ENCODE results near the gene GAL3ST1. TPM values are rescaled to one million over a fixed set of nuclear protein-coding genes. Genes with fewer than 3 reads are reported as not detected.
A peak's percentile ranks its signal among the peaks of the same experiment; 100 is the strongest.
"Not testable (repeated sequence)": the region's sequence is repeated elsewhere in the genome, so short reads cannot be mapped to it uniquely, and the experiment has no call there.

Gene GAL3ST1
- total RNA-seq, 2 donors from 2014 or later: 1.3 TPM; not detected in 1

DNA sequence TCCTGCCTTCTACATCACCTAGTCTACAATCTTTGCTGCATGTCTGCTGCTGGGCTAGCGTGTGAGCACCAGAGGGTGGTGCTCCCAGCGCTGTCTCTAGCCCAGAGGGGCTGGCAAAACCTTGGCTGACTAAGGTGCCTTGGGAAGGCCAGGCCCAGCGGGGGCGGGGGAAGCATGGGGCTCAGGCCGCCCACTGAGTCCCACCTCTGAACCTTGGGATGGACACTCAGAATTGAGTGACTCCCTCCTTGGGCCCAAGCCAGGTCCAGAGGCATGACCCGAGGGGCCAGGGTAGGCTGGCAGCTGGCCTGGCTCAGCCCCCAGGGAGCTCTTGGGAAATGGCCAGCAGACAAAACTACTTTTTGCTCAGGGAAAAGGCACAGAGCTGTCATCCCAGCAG, 7.6 kb upstream of the GAL3ST1 start:
- Mint-ChIP-seq H3K4me3 (no peak overlapping the region), H3K36me3 (ENCODE audit: low read depth) (peaks cover 100% of the 10 kb centered on the region), H3K4me1 (no peaks in the 10 kb centered on the region), H3K27ac (no peak overlapping the region), H3K27me3 (no peaks in the 10 kb centered on the region), H3K9me3 (no peaks in the 10 kb centered on the region)
- ATAC-seq (replicated peaks): no peak

DNA sequence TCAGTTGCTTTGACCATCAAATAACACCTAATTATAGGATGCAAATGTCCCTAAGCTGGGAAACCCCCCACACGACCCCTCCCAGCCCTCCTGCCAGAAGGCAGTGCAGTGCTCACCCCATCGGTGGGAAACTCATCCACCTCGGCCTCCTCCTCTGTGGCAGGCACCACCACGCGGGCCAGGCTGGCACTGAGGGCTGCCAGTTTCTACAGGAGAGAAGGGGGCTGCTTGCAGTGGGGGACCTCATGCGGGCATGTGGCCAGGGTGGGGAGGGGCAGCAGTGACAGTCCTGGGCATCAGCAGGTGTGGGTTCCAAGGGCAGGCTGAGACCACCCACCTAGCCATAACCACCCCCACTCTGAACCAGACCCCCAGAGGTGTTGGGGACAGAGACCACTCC, 6.4 kb upstream of the GAL3ST1 start:
- Mint-ChIP-seq H3K27ac (no peak overlapping the region), H3K27me3 (no peaks in the 10 kb centered on the region), H3K4me1 (no peaks in the 10 kb centered on the region), H3K9me3 (no peaks in the 10 kb centered on the region), H3K4me3 (no peak overlapping the region), H3K36me3 (ENCODE audit: low read depth) (peaks cover 100% of the 10 kb centered on the region)
- no peak for ATAC-seq (replicated peaks)

DNA sequence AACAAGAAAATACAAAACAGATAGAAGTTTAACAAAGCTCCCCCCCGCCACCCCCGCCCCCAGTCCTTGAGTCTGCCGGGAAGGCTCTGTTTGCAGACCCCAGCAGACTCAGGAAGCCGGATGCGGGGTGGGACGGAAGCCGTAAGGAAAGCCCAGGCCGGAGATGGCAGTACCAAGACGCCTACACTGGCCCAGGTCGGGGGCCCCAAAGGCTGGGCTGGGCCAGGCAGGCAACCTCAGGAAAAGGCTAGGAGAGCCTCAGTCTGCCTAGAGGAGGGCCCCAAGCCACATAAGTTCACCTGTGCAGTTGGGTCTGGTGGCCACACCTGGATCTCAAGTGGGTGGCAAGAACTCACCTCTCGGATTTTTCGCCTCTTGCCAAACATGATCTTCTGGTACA, 4.0 kb upstream of the GAL3ST1 start:
- Mint-ChIP-seq H3K27ac (no peak overlapping the region), H3K9me3 (no peaks in the 10 kb centered on the region), H3K27me3 (no peaks in the 10 kb centered on the region), H3K4me3 (no peak overlapping the region), H3K4me1 (no peaks in the 10 kb centered on the region), H3K36me3 (ENCODE audit: low read depth) (peaks cover 83% of the 10 kb centered on the region)
- no peak for ATAC-seq (replicated peaks)

DNA sequence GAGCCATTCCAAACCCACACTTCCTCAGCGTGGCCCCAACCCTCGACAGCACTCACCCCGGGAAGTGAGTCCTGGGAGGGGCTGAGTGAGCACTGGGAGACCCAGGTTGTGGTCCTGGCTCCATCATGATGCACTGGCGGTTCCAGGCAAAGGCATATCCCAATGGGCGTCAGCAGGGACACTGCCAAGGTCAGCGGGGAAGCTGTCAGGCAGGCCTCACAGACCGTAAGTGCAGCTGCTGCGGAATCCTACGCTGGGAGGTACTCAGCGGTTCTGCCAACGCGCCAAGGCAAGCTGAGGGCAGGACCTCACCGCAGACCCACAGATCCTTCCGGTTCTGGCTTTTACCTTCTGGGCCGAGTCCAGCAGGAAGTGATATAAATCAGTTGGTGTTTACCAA, 1.4 kb upstream of the GAL3ST1 start:
- no peak overlapping the region for H3K27ac Mint-ChIP-seq
- H3K36me3 Mint-ChIP-seq (ENCODE audit: low read depth): peaks cover 57% of the 10 kb centered on the region
- no peak overlapping the region for H3K4me3 Mint-ChIP-seq
- ATAC-seq (replicated peaks): no peak
- H3K9me3 Mint-ChIP-seq: no peaks in the 10 kb centered on the region
- H3K27me3 Mint-ChIP-seq: no peaks in the 10 kb centered on the region
- H3K4me1 Mint-ChIP-seq: no peaks in the 10 kb centered on the region

DNA sequence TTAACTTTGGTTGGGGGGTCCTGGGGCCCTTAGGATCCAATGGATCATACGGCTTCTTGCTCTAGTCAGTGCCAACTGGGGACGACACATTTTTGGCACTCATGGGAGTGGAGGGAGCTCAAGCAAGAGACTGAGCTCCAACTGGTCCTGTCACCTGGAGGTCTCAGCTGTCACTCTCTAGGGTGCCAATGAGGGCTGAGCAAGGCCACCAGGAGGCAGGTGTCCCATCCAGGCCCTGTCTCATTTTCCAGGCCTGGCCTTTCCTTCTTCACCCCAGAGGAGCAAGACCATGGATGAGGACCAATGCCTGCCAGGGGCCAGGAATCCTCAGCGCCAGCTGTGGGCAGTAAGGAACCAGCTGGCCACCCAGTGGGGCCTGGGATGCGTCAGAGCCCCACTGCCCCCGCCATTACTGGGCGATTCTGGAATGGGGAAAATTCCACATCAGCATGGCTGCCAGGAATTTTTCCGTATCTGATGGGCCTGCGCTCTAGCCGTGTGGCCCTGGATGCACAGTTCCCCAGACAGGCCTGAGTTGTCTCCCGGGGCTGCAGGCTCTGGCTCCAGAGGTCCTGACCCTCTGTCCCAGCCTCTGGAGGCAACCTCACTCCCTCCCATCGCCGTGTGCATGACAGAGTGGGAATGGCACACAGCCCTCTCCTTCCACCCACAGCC, 669 bp upstream of the GAL3ST1 start:
- Mint-ChIP-seq H3K9me3 (no peaks in the 10 kb centered on the region), H3K36me3 (ENCODE audit: low read depth) (peaks cover 49% of the 10 kb centered on the region), H3K4me3 (no peak overlapping the region), H3K4me1 (no peaks in the 10 kb centered on the region), H3K27me3 (no peaks in the 10 kb centered on the region), H3K27ac (no peak overlapping the region)
- no peak for ATAC-seq (replicated peaks)

DNA sequence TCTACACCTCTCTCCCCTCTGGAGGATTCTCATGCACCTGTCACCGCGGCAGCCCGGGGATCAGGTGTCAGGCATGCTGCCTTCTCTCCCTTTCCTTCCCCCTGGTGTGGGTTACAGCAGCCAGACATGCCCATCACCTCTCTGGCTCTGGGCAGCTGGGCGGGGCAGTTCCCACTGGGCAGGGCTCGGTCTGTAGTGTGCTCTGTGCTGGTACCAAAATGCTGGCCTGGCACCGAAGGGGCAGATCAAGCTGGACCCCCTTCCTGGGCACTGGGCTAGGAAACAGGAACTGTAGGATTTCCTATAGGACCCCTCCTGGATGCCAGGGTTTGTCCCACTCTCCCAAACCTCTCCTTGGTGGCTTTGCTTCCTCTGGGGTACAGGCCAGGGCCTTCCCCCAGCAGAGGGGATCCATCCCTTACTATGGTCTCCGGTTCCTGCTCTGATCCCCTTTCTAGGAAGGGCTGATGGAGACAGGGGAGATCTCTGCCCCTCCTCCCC, 821 bp downstream of the GAL3ST1 start:
- Mint-ChIP-seq H3K9me3 (no peaks in the 10 kb centered on the region), H3K27ac (no peak overlapping the region)

DNA sequence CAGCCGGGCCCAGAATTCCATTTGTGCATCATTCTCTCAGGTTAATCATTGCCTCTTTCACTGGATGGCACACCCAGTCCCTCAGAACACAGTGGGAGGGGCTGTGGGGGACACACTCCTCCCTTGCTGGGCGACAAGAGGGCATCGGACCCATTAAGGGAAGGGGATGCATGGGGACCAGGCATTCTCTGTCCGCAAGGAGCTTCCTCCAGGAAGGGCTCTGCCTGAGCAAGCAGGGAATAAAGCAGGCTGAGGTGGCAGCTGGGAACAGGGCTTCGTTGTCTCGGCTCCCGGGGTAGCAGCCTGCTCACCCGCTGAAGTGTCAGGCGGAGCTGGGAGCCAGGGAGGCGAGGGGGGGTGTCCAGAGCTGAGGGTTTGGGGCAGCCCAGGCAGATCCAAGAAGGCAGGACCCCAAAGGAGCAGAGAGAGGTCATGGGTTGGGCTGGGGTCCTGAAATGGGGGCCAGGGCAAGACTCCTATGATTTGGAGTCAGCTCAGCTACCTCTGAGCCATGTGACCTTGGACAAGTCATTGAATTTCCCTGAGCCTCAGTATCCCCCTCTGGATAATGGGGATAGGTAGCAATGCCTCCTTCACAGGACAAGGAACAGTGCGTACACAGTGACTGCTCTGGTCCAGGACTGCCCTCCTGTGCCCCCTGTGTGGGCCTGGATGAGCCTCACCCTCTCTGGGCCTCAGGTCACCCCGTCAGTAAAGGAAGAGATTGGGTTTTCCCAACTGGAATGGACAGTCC, 1.4 kb downstream of the GAL3ST1 start:
- H3K4me3 Mint-ChIP-seq: no peak overlapping the region
- no peaks in the 10 kb centered on the region for H3K27me3 Mint-ChIP-seq
- peaks cover 28% of the 10 kb centered on the region for H3K36me3 Mint-ChIP-seq (ENCODE audit: low read depth)
- no peaks in the 10 kb centered on the region for H3K4me1 Mint-ChIP-seq
- H3K9me3 Mint-ChIP-seq: no peaks in the 10 kb centered on the region
- ATAC-seq (replicated peaks): peak; percentile 7
- no peak overlapping the region for H3K27ac Mint-ChIP-seq

More for the DNA sequence above, 821 bp downstream of the GAL3ST1 start:
- Mint-ChIP-seq H3K36me3 (ENCODE audit: low read depth) (peaks cover 34% of the 10 kb centered on the region), H3K27me3 (no peaks in the 10 kb centered on the region), H3K4me1 (no peaks in the 10 kb centered on the region), H3K4me3 (no peak overlapping the region)
- peak; percentile 13 for ATAC-seq (replicated peaks)

DNA sequence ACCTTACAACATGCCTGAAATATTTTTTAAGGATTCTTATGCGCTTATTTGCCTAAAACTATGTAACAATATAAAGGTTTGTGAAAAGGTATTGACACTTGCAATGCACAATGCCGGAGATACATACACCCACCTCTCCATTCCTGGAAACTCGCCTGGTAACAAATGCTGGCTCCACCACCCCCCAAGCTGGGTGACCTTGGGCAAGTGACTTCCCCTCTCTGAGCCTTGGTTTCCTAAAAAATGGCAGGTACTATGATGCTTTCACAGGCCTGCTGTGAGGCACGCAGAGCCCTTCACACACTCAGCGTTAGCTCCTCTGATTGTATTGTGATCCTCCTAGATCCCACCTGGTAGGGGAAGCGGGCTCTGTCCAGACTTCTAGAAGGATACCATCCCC, 2.3 kb downstream of the GAL3ST1 start:
- Mint-ChIP-seq H3K4me1 (no peaks in the 10 kb centered on the region), H3K4me3 (no peak overlapping the region)

DNA sequence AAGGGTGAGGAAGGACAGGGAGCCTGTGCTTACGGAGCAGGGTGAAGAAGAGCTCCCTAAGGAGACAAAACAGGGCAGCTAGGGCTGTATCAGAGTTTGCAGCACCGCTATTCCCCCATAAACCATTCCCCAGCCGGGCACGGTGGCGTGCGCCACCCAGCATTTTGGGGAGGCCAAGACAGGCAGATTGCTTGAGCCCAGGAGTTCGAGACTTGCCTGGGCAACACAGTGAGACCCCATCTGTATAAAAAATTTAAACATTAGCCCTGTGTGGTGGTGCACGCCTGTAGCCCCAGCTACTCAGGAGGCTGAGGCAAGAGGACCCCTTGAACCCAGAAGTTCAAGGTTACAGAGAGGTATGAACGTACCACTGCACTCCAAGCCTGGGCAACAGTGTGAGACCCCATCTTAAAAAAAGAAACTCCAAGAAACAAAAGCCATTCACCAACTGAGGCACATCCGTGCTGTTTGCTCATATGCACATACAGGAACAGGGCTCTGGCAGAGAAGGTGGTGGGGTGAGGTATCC, 4.7 kb downstream of the GAL3ST1 start:
- no peak overlapping the region for H3K4me3 Mint-ChIP-seq
- H3K27me3 Mint-ChIP-seq: no peaks in the 10 kb centered on the region
- no peaks in the 10 kb centered on the region for H3K4me1 Mint-ChIP-seq
- ATAC-seq (replicated peaks): no peak
- no peaks in the 10 kb centered on the region for H3K9me3 Mint-ChIP-seq
- no peak overlapping the region for H3K27ac Mint-ChIP-seq
- no peaks in the 10 kb centered on the region for H3K36me3 Mint-ChIP-seq (ENCODE audit: low read depth)

More for the DNA sequence above, 2.3 kb downstream of the GAL3ST1 start:
- Mint-ChIP-seq H3K27ac (no peak overlapping the region), H3K27me3 (no peaks in the 10 kb centered on the region), H3K36me3 (ENCODE audit: low read depth) (peaks cover 20% of the 10 kb centered on the region), H3K9me3 (no peaks in the 10 kb centered on the region)
- no peak for ATAC-seq (replicated peaks)

DNA sequence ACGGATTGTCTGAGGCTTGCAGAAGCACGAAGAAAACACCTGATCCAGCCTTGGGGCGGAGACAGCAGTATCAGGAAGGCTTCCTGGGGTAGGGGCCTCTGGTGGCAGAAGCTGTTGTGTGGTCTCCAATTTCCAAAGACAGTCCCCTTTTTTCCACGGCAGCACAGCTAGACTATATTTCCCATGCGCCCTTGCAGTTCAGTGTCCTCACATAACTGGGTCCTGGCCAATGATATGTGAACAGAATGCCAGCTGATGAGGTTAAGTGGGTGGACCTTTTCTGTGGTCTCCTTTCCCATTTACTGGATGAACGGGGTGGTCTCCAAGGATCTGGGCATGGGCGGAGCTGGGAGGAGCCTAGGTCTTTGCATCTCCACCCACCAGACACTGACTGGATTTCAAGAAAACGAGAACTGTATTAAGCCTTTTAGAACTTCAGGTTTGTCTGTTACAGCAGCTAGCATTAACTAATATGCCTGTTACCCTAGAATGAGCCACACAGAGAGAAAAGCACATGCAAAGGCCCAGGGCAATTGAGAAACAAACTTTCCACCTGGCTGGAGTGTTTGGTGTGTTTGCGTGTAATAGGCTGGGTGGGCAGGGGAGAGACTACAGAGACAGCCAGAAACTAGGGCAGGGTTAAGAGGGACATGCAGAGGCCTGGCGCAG, 6.2 kb downstream of the GAL3ST1 start:
- H3K4me3 Mint-ChIP-seq: no peak overlapping the region
- no peak for ATAC-seq (replicated peaks)
- H3K27ac Mint-ChIP-seq: no peak overlapping the region
- H3K4me1 Mint-ChIP-seq: no peaks in the 10 kb centered on the region
- H3K9me3 Mint-ChIP-seq: no peaks in the 10 kb centered on the region
- no peaks in the 10 kb centered on the region for H3K27me3 Mint-ChIP-seq
- H3K36me3 Mint-ChIP-seq (ENCODE audit: low read depth): no peaks in the 10 kb centered on the region

DNA sequence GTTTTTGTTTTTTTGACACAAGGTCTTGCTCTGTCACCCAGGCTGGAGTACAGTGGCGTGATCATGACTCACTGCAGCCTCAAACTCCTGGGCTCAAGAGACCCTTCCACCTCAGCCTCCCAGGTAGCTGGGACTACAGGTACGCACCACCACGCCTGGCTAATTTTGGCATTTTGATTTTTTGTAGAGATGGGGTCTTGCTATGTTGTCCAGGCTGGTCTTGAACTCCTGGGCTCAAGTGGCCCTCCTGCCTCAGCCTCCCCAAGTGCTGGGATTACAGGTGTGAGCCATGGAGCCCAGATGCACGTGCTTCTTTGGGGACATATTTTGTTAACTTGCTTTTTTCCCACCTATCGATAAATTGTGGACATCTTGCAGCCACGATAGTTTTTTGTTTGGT, 7.2 kb downstream of the GAL3ST1 start:
- H3K36me3 Mint-ChIP-seq (ENCODE audit: low read depth); H3K9me3 Mint-ChIP-seq; H3K27ac Mint-ChIP-seq; H3K4me1 Mint-ChIP-seq; H3K4me3 Mint-ChIP-seq; H3K27me3 Mint-ChIP-seq; ATAC-seq (replicated peaks): not testable (repeated sequence)

DNA sequence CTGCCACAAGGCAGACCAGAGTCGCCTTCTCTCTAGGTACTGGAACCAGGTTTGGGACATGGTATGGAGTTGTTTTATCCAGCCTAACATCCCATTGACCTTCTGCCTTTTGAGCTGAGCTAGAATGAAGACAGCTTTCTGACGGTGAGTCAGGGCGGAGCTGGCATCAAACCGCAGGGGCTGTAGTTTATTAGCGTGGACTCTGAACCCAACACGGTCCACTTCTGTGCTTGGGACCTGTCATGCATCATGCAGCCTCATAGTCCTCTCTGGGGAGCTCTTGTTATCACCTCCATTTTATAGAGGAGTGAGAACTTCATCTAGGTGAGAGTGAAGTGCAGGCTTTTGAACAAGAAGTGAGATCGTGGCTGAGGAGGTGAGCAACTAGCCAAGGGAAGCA, 8.3 kb downstream of the GAL3ST1 start:
- Mint-ChIP-seq H3K4me1 (no peaks in the 10 kb centered on the region), H3K27me3 (no peaks in the 10 kb centered on the region), H3K4me3 (no peak overlapping the region), H3K9me3 (no peaks in the 10 kb centered on the region), H3K27ac (no peak overlapping the region), H3K36me3 (ENCODE audit: low read depth) (no peaks in the 10 kb centered on the region)
- ATAC-seq (replicated peaks): no peak

DNA sequence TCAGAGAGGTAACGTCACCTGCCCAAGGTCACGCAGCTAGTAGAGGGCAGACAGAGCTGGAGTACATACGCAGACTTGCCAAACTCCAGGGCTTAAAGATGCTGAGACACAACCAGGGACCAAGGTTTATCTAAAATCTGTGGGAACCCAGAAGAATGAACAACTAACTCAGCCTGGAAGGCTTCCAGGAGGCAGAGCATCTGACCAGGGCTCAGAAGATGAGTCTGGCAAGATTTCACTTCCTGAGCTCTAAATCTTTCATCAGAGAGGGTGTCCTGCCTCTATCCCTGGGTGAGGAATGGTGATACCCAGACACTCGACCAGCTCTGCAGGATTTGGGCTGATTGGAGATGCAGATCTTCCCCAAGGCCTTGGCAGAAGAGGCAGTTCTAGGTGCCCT, 9.1 kb downstream of the GAL3ST1 start:
- H3K4me1 Mint-ChIP-seq: no peaks in the 10 kb centered on the region
- H3K36me3 Mint-ChIP-seq (ENCODE audit: low read depth): no peaks in the 10 kb centered on the region
- no peak overlapping the region for H3K27ac Mint-ChIP-seq
- ATAC-seq (replicated peaks): no peak
- H3K27me3 Mint-ChIP-seq: no peaks in the 10 kb centered on the region
- H3K4me3 Mint-ChIP-seq: no peak overlapping the region
- H3K9me3 Mint-ChIP-seq: no peaks in the 10 kb centered on the region

DNA sequence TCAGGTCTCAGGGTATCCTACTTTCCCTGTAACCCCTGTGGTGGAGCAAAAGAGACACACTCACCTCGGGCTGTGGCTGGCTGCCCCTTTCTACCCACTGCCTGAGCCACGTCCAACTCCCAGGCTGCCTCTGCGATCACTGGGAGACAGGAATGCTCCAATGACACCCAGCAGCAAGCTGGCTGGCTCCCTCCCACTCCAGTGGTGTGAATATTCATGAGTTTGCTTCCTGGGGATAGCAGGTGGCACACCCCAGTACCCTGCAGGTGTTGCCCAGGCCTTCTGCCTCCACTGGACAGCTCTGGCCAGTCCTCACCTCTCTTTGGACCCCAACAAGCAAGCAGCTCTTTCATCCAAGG, 9.7 kb downstream of the GAL3ST1 start:
- H3K27ac Mint-ChIP-seq: no peak overlapping the region
- no peaks in the 10 kb centered on the region for H3K9me3 Mint-ChIP-seq
- H3K27me3 Mint-ChIP-seq: no peaks in the 10 kb centered on the region
- no peaks in the 10 kb centered on the region for H3K4me1 Mint-ChIP-seq
- no peak for ATAC-seq (replicated peaks)
- H3K36me3 Mint-ChIP-seq (ENCODE audit: low read depth): no peaks in the 10 kb centered on the region
- H3K4me3 Mint-ChIP-seq: no peak overlapping the region

Measured in activated T-helper 17 cell treated with anti-CD3 and anti-CD28 coated beads, Interleukin-2, amount 50 U/mL, for 72 hours (primary cell).